Parathyroid adenoma (tissue), 2 donors: ENCODE results near the gene C3orf18.
A peak's percentile ranks its signal among the peaks of the same experiment; 100 is the strongest.

ENCODE experiments used
- H2AFZ ChIP-seq: fragments of 300-600 bp; sonication (generic); one replicate; pipeline ENCODE4 v1.7.0; 2017; ENCODE audit warnings: antibody characterized with exemption, mild to moderate bottlenecking
- H3K27ac ChIP-seq: fragments of 300-600 bp; sonication (generic); one replicate; pipeline ENCODE4 v1.7.0; 2017
- H3K27me3 ChIP-seq: fragments of 300-600 bp; sonication (generic); one replicate; pipeline ENCODE4 v1.7.0; 2017; ENCODE audit warnings: low read length; ENCODE audit not compliant: control insufficient read depth, insufficient read depth
- H3K36me3 ChIP-seq: fragments of 300-600 bp; sonication (generic); one replicate; pipeline ENCODE4 v1.7.0; 2017; ENCODE audit warnings: low read length; ENCODE audit not compliant: control insufficient read depth, insufficient read depth
- H3K4me1 ChIP-seq: fragments of 300-600 bp; sonication (generic); one replicate; pipeline ENCODE4 v1.7.0; 2017; ENCODE audit warnings: control low read depth
- H3K4me2 ChIP-seq: fragments of 300-600 bp; sonication (generic); one replicate; pipeline ENCODE4 v1.7.0; 2017; ENCODE audit warnings: low read length
- H3K4me3 ChIP-seq: fragments of 300-600 bp; sonication (generic); one replicate; pipeline ENCODE4 v1.7.0; 2017; ENCODE audit warnings: low read depth, low read length
- H3K79me2 ChIP-seq: fragments of 300-600 bp; sonication (generic); one replicate; pipeline ENCODE4 v1.7.0; 2017; ENCODE audit warnings: control low read depth
- H3K9ac ChIP-seq: fragments of 300-600 bp; sonication (generic); one replicate; pipeline ENCODE4 v1.7.0; 2017; ENCODE audit warnings: mild to moderate bottlenecking
- H3K9me3 ChIP-seq: fragments of 300-600 bp; sonication (generic); one replicate; pipeline ENCODE4 v1.7.0; 2017; ENCODE audit warnings: low read length; ENCODE audit not compliant: control insufficient read depth
- CTCF ChIP-seq: fragments of 300-600 bp; sonication (generic); IDR thresholded peaks from one replicate; pipeline ENCODE4 v1.7.0; 2017; ENCODE audit warnings: antibody characterized with exemption, mild to moderate bottlenecking
- donor health status: primary hyperparathyroidism.

The C3orf18 gene

DNA sequence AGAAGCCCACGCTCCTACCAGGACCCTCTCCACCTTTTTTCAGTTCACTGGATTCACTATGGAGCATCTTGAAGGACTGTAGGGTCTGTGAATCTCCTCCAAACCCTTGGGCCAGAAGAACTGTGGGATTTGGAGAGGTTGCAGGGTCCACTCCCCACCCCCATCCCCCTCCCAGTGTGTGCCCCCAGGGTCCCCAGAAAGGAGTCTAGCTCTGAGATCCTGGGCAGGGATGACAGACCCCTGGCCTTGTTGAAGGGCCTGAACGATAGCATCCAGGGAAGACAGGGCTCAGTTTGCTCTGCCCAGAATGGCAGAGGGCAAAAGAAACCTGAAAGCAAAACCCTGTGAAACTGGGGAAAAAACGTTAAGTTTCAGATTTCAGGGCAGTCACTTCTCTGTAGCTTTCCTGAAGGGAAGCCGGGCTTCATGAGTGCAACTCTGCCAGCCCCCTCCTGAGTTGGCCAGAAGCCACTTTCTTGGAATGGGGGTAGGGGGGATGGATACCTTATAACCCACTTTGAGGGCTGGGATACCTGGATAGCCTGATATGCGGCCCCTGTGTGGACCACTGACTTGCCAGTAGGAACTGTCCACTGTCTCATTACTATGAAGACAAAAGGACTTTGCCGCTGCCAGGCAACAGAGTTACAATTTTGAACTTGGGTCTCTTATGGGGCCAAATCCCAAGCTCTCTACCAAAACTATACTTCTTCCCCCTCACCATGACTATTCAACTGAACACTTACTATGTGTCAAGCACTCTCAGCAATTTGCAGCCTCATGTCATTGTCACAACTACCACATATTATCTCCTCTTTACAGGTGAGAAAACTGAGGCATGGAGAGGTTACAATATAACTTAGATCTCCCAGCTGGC is 45.7 kb upstream of the C3orf18 start:
- peaks cover 27% of the 10 kb centered on the region for H3K79me2 ChIP-seq
- peaks cover 30% of the 10 kb centered on the region for H3K4me1 ChIP-seq
- no peak overlapping the region for H3K4me3 ChIP-seq
- no peaks in the 10 kb centered on the region for H3K9me3 ChIP-seq
- TF ChIP-seq CTCF = no peak
- H2AFZ ChIP-seq = no peak overlapping the region
- no peaks in the 10 kb centered on the region for H3K27me3 ChIP-seq
- peak overlapping the region; percentile 94 for H3K4me2 ChIP-seq
- no peak overlapping the region for H3K9ac ChIP-seq
- H3K36me3 ChIP-seq = no peaks in the 10 kb centered on the region
- peak overlapping the region; percentile 81 for H3K27ac ChIP-seq

- Histone ChIP-seq H3K79me2 (peaks cover 20% of the 10 kb centered on the region), H3K4me1 (peaks cover 28% of the 10 kb centered on the region)
Measured at GRCh38 chr3:50612234-50612882, 44.8 kb upstream of the C3orf18 start.

DNA sequence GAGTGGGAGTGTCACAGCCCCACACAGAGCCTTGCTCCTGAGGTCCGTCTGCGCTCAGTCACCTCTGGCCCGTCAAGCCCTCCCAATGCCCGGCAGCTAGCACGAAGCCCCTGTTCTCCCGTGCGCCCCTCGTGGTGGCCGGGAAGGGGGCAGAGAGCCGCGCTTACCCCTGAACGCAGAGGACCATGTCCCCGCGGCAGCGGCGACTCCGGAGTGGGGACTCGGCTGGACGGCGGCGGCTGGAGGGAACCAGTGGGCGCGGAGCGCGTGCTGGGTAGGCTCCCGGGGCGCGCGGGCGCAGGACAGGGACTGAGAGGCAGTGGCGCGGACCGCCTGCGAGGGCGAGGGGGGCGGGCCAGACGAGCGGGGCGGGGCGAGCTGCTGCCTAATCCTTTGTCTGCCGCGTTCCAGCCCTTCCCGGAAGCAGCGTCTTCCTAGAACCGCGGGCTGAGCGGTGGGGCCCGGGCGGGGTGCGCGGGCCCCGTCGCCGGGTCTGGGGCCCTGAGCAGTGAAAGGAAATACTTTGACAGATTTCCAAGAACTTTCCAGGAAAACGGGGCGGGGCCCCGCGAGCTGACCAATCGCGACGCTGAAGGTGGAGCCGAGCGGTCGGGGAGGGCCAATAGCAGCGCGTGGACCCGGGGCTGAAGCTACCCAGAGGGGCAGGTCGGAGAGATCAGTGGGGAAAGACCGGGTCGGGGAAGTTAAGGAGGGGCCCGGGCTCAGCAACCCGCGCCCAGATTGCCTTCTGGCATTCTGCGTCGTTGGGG is 44.1 kb upstream of the C3orf18 start, which contains the start of gene CISH:
Gene CISH, minus strand, starts transcription at position 311 of the 770 bp plus-strand sequence. Its CDS starts 124 bp downstream, at position 187.
- H3K27me3 ChIP-seq = no peaks in the 10 kb centered on the region
- peak within 1 kb of the TSS; percentile 47 for H2AFZ ChIP-seq
- peaks cover 18% of the 10 kb centered on the region for H3K79me2 ChIP-seq
- no peaks in the 10 kb centered on the region for H3K36me3 ChIP-seq
- peak; percentile 46 for TF ChIP-seq CTCF
- peak within 1 kb of the TSS; percentile 81 for H3K27ac ChIP-seq
- no peaks in the 10 kb centered on the region for H3K9me3 ChIP-seq
- H3K4me1 ChIP-seq = peaks cover 28% of the 10 kb centered on the region
- H3K4me3 ChIP-seq = peak within 1 kb of the TSS; percentile 77
- peak within 1 kb of the TSS; percentile 48 for H3K9ac ChIP-seq
- H3K4me2 ChIP-seq = peak within 1 kb of the TSS; percentile 94

More at GRCh38 chr3:50612234-50612882, 44.8 kb upstream of the C3orf18 start:
- Histone ChIP-seq H3K27me3 (no peaks in the 10 kb centered on the region), H2AFZ (peak overlapping the region; percentile 47), H3K4me3 (peak overlapping the region; percentile 77), H3K9ac (no peak overlapping the region), H3K36me3 (no peaks in the 10 kb centered on the region), H3K9me3 (no peaks in the 10 kb centered on the region), H3K4me2 (peak overlapping the region; percentile 94), H3K27ac (peak overlapping the region; percentile 81)
- no peak for TF ChIP-seq CTCF

DNA sequence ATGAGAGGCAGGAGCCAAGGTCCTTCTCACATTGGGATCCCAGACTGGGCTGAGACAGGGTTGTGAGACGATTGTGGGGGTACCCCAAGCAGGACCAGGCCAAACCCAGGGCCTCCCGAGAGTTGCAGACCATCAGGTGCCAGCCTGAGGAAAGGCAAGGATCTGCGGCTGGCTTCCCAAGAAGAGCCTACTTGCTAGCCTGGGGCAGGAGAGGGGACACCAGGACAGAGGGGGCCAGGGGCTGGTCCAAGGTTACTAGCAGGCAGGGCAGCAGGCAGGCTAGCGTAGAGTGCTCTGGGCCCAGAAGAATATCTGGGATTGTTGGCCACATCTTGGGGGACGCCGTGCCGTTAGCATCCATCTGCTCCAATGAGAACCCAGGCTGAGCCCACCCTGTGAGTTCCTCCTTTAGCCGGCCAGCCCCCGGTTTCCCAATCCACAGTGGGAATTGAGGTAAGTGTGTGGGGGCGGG is 43.5 kb upstream of the C3orf18 start:
- Histone ChIP-seq H3K27me3 (no peaks in the 10 kb centered on the region), H3K9me3 (no peaks in the 10 kb centered on the region), H3K4me3 (peak overlapping the region; percentile 77), H3K9ac (peak overlapping the region; percentile 48), H3K27ac (peak overlapping the region; percentile 81), H3K36me3 (no peaks in the 10 kb centered on the region), H3K4me1 (peaks cover 26% of the 10 kb centered on the region), H2AFZ (peak overlapping the region; percentile 47), H3K4me2 (peak overlapping the region; percentile 94), H3K79me2 (peaks cover 18% of the 10 kb centered on the region)
- no peak for TF ChIP-seq CTCF
